Hematopoietic multipotent progenitor cell treated with erythropoietin and hydrocortisone succinate and interleukin-3 and kit ligand, for 8 days (in vitro differentiated cells): ENCODE measurements around the gene WNK1.
"Not testable (repeated sequence)": the region's sequence is repeated elsewhere in the genome, so short reads cannot be mapped to it uniquely, and the experiment has no call there.

Source experiments
- DNase-seq: peaks from one replicate; pipeline ENCODE4 v3.0.0-alpha.2; 2015

WNK1 gene

DNA sequence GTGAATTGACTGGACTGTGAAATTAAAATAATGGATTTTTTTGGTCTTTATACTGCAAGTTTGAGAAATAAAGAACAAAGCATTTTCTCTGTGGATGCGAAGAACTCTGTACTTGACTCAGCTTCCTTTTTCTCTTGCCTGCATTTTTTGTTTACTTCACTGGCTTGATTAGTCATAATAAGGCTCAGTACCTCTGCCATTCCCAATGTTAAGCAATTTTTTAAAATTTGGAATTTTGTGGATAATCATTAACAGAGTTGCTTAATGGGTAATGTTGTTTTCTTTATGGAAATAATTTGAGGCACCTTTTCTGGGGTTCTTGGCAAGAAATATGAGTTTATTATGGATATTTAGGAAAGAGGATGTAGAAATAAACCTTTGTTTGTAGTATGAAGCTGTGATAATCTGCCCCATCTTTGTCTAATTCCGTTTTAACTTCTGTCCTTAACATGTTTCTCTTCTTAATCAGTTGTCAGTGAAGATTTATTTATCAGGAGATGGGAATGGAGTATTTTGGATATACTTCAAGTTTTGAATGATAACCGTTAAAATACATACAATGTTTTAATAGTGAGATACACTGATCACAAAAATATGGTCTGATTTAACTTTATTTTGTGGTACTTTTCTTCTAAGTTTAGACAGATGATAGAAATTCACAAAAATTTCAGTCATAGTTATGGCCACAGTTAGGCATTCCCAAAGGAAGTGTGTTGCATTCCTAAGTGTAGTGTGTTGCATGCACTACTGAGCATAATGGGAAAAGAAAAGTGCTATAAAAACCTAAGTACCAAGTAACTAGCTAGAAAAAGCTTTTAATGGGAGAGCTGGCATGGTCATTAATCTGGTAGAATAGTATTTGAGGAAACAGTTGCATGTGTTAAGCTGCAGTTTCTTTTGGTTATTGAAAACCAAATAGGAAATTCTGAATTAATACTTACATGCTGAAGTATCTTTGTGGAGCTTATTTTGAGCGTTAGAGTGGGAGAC lies 27.7 kb downstream of the WNK1 start:
- DNase-seq: peak; percentile 0

DNA sequence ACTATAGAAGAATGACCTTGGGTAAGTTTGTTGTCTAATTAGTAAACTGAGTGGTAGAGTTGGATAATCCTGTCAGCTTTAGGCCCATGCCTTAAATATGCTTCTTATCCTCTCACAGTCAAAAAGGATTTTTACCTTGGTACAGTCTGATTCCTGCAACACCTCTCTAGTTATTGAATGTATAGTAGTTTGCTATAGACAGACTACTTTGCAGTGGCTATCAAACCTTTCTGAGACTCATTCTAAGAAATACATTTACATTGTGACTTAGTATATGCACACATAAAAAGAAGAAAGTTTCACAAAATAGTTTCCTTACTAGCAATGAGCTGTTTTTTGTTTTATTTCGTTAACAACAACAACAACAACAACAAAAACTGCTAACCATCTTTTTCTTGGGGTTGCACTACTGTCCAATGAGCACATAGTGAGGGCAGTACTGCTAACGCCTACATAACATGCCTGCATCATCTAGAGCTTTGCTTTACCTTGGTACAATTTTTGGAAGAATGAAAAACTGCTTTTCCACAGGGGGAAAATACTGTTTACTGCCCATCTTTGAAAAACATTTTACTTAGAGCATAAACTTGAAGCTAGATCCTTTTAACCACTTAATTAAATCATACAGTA lies 28.5 kb downstream of the WNK1 start:
- DNase-seq: peak; percentile 1

DNA sequence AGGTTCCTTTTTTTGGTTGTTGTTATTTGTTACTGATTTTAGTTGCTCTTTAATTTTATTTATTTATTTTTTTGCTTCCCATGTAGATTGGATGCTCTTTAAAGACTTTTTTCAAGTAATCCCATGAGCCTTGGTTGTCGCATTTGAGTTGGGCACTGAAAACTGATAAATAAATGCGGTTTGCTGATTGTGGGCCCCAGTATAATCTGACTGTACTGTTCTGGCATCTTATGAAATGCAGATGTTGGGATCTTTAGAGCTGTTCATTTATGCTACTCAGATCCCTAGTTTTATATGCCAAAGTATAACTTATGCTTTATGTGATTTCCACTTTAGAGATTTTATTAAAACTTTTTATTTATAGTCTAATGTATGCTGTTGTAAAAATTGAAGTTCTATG lies 33.3 kb downstream of the WNK1 start:
- DNase-seq: peak; percentile 7

DNA sequence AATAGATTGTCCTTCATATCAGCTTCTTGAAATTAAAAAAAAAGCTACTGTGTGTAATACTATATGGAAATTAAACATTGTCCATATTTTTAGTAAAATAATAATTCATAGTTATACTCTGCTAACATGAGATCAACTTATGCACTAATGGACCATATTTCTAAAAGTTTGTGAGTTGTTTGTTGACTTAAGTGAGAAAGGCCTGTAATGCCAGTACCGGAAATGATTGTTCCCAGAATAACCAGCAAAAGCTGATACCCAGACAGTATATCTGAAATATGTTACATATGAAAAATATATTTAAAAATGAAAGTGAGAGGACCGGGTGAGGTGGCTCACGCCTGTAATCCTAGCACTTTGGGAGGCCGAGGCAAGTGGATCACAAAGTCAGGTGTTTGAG lies 35.9 kb downstream of the WNK1 start:
- no peak for DNase-seq

DNA sequence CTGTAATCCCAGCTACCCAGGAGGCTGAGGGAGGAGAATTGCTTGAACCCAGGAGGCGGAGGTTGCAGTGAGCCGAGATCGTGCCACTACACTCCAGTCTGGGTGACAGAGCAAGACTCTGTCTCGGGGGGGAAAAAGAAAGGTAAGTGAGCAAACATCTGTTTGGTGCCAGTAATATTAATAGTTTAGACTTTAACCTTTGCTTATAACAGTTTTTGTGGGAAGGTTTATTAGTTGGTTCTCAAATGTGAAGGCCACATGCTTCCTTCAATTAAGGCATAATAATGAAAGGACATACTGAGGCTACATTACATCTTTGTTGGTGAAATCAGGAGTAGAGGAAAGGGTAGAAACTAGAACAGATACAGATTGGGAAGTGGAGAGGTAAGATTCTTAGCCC lies 36.4 kb downstream of the WNK1 start:
- not testable (repeated sequence) for DNase-seq

DNA sequence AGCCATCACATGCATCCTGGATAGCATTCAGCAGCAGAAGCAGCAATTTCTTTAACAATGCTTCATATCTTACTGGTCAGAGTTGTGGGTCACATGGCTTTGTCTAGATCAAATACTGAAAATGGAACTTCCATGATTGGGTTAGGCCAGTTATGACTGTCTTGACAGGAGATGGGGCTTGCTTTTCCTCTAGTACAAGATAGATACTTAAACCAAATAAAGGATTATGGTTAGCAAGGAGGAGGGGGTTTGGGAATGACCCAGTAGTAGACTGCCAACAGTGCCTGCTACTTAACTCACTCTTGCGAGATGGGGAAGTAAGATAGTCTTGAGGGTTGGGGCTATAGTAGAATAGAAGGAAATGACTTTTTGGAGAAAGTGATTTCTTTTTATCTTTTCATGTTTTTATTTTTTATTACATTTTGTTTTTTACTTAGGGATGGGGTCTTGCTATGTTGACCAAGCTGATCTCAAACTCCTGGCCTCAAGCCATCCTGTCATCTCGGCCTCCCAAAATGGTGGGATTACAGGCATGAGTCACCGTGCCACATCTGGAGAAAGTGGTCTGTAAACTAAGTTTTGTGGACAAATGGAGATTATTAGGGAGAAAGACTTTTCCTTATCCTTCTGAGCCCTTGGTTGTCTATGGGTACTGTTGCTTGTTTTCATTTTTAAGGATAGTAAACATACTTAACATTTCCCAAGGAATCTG lies 37.6 kb downstream of the WNK1 start:
- no peak for DNase-seq

DNA sequence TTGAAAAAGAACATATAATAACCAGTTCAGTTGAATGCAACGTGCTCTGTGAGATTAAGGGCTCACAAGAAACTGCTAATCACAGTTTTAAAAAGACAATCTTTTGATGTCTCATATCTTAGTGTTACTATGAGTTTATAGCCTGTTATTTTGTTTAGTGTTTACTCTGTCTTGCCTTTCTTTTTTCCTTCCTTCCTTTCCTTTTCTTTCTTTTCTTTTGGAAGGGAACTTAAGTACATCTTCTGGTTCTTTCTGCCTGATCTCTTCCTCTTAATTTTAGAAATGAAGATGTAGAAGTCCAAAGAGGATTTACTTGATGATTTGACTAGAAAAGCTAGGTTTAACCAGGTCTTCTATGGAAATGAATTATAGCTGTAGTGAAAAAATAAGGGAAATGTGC lies 38.2 kb downstream of the WNK1 start:
- DNase-seq: no peak

DNA sequence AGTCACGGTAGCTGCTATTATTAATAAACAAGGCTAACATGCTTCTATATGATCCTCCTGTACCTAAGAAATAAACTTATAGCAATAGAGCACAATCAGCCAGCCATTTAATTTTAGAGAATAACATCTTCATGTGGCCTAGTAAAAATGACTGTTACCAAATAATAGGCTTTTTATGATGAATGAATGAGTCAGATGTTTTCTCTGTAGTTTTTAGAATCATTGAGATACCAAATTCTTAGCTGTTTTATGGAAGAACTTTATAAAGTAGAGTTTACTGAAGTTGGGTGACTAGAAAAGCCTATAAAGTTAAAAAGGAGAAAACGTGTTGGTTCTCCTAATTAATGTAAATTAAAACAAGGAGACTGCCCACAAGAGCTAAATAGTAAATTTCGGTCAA lies 40.7 kb downstream of the WNK1 start:
- no peak for DNase-seq

DNA sequence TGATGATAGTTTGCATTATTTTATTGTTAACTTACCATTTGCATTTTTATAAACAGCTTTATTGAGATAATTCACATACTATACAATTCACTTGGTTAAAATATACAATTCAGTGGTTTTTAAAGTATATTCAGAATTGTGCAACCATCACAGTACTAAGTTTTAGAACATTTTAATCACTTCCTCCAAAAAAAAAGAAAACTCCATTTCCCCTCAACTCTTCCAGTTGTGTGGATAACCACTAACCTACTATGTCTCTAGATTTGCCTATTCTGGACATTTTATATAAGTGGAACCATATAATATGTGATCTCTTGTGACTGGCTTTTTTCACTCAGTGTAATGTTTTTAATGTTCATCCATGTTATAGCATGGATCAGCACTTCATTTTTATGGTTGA lies 41.3 kb downstream of the WNK1 start:
- no peak for DNase-seq

DNA sequence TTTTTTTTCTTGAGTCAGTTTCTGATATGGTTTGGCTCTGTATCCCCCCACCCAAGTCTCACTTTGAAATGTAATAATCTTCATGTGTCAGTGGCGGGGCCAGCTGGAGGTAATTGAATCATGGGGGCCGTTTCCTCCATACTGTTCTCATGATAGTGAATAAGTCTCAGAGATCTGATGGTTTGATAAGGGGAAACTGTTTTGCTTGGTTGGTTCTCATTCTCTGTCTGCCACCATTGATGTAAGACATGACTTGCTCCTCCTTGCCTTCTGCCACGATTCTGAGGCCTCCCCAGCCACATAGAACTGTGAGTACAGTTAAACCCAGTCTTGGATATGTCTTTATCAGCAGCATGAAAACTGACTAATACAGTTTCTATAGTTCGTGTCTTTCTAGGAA lies 42.9 kb downstream of the WNK1 start:
- DNase-seq: peak; percentile 83

DNA sequence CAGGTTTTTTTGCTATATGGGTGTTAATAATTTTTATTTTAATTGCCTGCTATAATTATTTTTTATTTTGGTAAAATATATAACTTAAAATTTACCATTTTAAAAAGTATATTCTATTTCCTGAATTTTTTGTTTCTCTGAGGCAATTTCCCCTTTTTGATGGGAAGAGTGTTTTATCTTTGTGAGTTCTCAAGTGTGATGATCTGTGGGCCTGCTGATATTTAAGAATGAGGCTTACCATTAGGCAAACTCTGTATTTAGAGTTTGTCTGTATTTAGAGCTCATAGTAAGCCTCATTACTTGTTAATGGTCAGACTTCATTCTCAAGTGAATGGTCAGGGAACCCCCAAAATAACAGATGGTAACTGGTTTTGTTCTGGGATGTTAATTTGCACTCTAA lies 48.0 kb downstream of the WNK1 start:
- DNase-seq: no peak

DNA sequence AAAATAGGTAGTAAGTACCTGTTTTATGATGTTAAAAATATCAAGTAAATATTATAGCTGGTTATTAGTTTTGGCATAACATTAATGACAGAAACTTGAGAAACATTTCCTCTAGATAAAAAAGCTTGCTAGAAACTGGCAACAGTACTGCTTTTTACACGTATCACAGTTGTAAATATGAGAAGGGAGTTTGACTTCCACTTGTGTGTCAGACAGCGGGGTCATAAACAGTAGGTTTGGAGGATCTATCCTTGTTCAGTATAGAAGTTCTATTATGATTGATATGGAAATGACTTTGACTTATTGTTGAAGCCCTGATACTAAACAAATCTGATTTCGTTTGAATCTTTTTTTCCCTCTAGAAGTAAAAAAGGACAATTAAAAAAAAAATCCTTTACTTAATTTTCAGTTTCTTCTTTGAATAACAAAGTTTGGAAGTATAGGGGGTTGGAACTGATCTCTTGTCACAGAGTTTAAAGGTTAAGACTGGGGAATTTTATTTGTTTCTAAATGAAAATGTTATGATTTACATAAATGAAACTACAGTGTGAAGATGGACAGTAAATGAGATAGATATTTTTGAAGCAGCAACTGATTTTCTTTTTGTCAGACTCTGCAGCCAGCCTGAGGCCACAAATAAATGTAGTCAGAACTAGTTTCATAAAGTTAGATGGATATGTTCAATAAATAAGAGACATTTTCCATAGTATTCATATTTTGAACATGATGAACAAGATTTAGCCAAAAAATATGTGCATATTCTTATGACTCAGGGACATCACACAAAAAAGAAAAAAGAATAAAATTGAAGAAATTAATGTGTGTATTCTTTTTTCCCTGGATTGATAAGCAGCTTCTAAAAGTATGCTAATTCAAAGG lies 50.1 kb downstream of the WNK1 start:
- DNase-seq: no peak

DNA sequence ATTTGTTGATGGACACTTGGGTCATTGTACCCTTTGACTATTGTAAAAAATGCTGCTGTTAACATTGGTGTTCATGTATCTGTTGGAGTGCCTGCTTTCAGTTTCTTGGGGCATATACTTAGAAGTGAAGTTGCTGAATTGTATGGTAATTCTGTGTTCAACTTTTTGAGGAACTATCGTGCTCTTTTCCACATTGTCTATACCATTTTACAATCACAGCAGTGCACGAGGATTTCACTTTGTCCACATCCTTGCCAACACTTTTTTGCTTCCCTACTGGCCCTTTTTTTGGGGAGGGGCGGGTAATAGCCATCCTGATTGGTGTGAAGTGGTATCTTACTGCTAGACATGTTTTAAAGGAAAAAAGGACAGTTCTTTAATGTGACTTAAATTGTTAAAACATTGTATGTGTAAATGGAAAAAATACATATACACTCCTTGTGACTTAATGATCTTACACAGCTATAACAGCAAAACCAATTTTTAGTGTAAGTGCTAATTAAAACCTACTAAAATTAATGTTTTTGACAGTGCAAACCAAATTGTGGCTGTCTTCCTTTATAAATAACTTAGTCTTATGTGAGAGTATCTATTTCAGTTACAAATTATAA lies 52.7 kb downstream of the WNK1 start:
- DNase-seq: no peak

DNA sequence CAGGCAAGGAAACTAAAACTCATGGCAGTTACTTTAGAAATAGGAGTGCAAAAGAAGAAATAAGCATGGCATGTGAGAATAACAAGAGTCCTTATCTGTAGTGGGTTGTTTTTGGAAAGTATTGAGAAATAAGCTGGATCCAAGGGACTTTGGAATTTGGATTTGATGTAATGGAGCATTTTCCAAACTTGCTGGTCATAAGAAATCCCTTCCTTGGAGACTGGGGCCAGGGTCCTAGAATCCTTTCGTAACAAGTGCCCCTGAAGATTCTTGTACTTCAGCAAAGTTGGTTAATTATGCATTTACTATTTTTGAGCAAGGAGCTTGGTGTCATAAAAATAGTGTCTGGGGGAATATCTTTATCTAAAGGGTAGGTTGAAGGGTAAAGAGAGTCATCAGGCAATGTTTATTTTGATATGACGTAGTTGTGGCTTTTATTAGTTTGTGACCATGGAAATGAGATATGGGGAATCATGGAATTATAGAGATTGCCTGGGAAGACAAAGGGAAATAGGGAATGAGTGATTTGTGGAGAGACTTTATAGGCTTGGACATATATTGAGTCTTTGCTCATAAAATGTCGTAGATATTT lies 53.9 kb downstream of the WNK1 start:
- DNase-seq: no peak

DNA sequence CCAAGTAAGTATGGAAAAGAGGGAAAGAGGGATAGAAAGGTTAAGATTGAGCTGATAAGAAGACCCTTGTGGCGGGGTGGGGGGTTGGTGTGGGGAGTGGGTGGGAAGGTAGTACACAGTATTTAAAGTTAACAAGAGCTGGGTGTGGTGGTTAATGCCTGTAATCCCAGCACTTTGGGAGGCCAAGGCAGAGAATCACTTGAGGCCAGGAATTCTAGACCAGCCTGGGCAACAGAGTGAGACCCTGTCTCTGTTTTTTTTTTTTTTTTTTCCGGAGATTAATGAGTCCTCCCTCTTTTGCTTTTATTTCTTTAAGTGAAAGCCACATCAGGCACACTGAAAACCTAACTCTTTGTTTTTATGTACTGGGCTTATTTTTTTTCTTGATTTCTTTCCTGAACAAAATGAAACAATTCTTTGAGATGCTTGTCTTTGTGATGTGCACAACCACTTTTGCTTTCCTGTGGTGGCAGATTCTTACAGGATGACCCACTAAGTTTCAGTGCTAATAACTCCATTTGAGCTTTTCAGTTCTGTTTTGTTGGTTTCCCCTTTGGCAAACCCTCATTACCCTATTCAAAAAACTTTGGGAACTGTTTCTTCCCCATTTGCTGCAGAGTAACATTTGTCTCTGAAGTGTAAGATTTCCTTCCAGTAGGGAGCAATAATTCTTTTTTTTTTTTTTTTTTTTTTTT lies 54.8 kb downstream of the WNK1 start:
- DNase-seq: no peak

DNA sequence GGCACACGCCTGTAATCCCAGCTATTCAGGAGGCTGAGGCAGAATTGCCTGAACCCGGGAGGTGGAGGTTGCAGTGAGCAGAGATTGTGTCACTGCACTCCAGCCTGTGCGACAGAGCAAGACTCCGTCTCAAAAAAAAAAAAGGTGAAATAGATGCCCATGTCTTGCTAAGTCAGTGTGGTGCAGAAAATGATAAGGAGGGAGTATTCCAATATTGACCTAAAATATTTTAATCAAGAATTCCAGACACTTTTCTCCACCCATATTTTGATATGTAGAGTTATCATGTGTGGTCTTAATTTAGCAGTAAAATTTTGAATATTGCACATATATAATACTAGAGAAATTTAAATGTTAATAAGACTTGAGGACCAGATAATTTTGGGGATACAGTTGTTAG lies 57.7 kb downstream of the WNK1 start:
- peak; percentile 86 for DNase-seq

DNA sequence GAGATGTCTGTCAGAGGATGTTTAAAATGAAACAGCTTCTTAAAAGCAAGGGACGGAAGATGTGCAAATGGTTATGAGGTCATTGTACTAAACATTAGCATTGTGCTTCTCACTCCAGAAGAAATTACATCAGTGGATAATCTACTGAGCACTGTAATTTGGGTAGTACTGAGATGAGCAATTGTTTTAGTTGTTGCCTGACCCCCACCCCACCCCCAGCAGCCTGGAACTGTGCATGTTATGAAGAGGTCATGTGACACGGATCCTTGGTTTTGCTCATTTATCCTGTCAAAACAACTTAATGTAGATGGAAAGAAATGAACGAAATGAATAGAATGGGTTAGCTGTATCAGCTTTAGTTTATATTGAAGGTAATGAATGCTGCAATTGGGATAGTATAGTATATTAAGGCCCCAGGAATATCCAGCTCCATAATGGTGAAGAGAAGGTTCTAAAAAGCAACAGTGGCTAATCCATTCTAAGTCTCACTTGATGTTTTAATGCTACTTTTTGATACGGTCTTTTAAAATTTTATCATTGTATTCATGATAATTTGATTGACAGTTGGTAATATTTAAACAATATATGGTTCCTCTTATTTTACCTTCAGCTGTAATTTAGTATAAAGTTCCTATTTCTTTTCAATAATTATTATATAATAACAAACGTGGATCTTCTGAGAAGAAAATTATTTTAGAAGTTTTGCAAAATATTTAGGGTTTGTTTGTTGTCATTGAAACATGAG lies 58.5 kb downstream of the WNK1 start:
- no peak for DNase-seq

DNA sequence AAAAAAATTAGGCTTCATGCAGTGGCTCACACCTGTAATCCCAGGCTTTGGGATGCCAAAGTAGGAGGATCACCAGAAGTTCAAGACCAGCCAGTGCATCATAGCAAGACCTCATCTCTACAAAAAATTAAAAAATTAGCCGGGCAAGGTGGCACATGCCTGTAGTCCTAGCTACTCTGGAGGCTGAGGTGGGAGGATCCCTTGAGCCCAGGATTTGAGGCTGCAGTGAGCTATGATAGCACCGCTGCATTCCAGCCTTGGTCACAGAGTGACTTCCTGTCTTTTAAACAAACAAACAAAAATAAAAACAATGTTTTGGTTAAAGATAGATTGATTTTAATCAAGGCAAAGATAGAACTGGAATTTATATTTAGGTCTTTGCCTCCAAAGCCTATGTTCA lies 60.6 kb downstream of the WNK1 start:
- DNase-seq: no peak

DNA sequence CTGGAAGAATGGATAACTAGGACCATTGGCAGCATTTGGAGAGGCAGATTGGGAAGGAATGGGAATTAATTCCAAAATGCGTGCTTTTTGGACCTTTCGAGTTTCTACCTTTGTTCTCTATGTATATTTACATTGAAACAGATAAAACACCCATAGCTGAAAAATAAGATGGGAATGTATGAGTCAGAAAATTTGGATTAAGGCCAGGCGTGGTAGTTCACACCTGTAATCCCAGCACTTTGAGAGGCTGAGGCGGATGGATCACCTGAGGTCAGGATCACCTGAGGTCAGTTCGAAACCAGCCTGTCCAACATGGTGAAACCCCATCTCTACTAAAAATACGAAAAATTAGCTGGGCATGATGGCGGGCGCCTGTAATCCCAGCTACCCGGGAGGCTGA lies 65.1 kb downstream of the WNK1 start:
- DNase-seq: not testable (repeated sequence)

DNA sequence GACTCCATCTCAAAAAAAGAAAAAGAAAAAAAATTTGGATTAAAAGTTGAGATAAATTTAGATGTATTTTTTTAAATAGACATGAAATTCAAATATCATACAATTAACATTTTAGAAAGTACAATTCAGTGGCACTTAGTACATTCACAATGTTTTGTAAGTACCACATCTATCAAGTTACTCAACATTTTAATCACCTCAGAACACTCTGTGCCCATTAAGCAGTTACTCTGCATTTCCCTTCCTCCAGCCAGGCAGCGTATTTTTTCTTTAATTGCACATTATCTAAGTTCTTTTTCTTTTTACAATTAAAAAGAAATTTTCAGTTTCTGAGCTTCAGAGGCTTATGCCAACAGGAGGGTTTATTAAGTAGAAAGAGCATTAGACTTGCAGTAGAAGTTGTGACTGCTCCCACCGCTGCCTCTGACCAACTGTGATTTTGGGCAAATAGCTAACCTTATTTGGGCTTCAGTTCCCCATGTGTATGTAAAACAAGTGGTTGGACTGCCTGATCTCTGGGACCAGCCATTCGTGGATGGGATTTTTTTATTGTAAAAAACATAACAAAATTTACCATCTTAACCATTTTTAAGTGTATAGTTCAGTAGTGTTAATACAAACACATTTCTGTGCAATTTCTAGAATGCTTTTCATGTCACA lies 65.7 kb downstream of the WNK1 start:
- DNase-seq: no peak
